ENCODE data around the gene METAP1D. TPM values are rescaled to one million over a fixed set of nuclear protein-coding genes. Genes with fewer than 3 reads are reported as not detected.

METAP1D gene
- total RNA-seq, 1 experiment from 2014 or later, result 10.4 TPM

DNA sequence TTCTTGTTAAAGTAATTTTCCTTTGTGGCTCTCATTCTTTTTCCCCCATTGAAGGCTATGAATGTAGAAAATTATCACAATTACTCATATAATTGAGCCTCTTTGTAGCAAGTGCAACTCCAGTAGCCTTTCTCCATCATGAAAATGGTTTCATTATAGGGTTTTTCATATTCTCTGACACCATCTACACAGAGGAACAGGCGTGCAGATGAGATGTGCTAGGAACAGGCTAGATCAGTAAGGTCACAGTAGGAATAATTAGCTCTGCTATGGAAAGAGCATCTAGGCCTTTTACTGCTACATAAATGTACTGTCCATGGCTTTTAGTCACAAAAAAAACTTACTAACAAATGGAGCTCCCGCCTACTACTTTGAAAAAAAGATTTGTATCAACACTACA lies 73.0 kb downstream of the METAP1D start:
- Histone ChIP-seq H3K36me3 (ENCODE audit: control insufficient read depth, insufficient read depth, low read length) (no peaks in the 10 kb centered on the region), H3K4me1 (no peaks in the 10 kb centered on the region; the same call in 1 of the 2 replicates), H3K27me3 (replicated peaks; ENCODE audit: control insufficient read depth, insufficient read depth, low read length) (no peaks in the 10 kb centered on the region), H3K9me3 (no peaks in the 10 kb centered on the region), H3K4me3 (ENCODE audit: low read depth, low read length) (no peak overlapping the region)
- no peaks in the 10 kb centered on the region for H3K36me3 Mint-ChIP-seq (ENCODE audit: insufficient read depth, unreplicated experiment)
- H3K4me1 Mint-ChIP-seq (ENCODE audit: low read depth, unreplicated experiment), result peaks cover 10% of the 10 kb centered on the region
- ChIA-PET POLR2A (no interaction called here), CTCF (interaction anchor here (1.2 kb wide), 1 partner anchor 13 kb away, joined by 4 read pairs; the partner anchor contains the start of gene DLX1)
- no peak for DNase-seq
- BruUV-seq (replicated peaks), result no TSS peak
- intact Hi-C loops (cut with micrococcal nuclease; ENCODE audit: unreplicated experiment), result no loop called here
- no peaks in the 10 kb centered on the region for H3K27me3 Mint-ChIP-seq (ENCODE audit: insufficient read depth, unreplicated experiment)
- no peak overlapping the region for H3K4me3 Mint-ChIP-seq (ENCODE audit: unreplicated experiment)
- TF ChIP-seq, protein P1, sequence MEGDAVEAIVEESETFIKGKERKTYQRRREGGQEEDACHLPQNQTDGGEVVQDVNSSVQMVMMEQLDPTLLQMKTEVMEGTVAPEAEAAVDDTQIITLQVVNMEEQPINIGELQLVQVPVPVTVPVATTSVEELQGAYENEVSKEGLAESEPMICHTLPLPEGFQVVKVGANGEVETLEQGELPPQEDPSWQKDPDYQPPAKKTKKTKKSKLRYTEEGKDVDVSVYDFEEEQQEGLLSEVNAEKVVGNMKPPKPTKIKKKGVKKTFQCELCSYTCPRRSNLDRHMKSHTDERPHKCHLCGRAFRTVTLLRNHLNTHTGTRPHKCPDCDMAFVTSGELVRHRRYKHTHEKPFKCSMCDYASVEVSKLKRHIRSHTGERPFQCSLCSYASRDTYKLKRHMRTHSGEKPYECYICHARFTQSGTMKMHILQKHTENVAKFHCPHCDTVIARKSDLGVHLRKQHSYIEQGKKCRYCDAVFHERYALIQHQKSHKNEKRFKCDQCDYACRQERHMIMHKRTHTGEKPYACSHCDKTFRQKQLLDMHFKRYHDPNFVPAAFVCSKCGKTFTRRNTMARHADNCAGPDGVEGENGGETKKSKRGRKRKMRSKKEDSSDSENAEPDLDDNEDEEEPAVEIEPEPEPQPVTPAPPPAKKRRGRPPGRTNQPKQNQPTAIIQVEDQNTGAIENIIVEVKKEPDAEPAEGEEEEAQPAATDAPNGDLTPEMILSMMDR (IDR thresholded peaks at IDR 0.05; ENCODE audit: insufficient read depth in 1 of 2, low read depth in 1 of 2, low read length in 1 of 2, severe bottlenecking in 1 of 2, unreplicated experiment in 1 of 2), result no peak
- no peak overlapping the region for H3K27ac Mint-ChIP-seq (ENCODE audit: unreplicated experiment)
- H3K9me3 Mint-ChIP-seq (ENCODE audit: unreplicated experiment), result no peaks in the 10 kb centered on the region

DNA sequence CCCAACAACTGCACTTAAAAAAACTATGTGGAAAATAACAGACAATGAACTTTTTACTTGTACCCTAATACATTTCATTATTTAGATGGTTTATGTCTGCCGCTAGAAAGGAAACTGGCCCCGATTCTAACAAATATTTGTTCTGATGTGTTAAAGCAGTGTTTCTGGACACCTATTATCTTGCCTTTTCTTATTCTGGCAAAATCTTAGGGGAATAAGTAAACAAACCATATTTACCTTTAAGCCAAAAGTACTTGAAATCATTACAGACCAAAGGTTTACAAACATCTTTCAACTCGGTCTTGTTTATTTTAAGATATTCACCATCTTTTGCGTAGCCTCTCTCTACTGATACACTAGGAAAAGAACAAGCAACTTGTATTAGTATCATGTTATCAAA lies 73.8 kb downstream of the METAP1D start:
- Mint-ChIP-seq H3K4me1 (ENCODE audit: low read depth, unreplicated experiment) (peaks cover 10% of the 10 kb centered on the region), H3K27ac (ENCODE audit: unreplicated experiment) (no peak overlapping the region), H3K36me3 (ENCODE audit: insufficient read depth, unreplicated experiment) (no peaks in the 10 kb centered on the region), H3K27me3 (ENCODE audit: insufficient read depth, unreplicated experiment) (no peaks in the 10 kb centered on the region), H3K4me3 (ENCODE audit: unreplicated experiment) (no peak overlapping the region), H3K9me3 (ENCODE audit: unreplicated experiment) (no peaks in the 10 kb centered on the region)
- no peaks in the 10 kb centered on the region; the same call in 1 of the 2 replicates for H3K4me1 ChIP-seq
- POLR2A ChIA-PET, result no interaction called here
- no peaks in the 10 kb centered on the region for H3K9me3 ChIP-seq
- intact Hi-C loops (cut with micrococcal nuclease; ENCODE audit: unreplicated experiment), result no loop called here
- no TSS peak for BruUV-seq (replicated peaks)
- DNase-seq, result no peak
- H3K27me3 ChIP-seq (replicated peaks; ENCODE audit: control insufficient read depth, insufficient read depth, low read length), result no peaks in the 10 kb centered on the region
- TF ChIP-seq, protein P1 (IDR thresholded peaks at IDR 0.05; ENCODE audit: insufficient read depth in 1 of 2, low read depth in 1 of 2, low read length in 1 of 2, severe bottlenecking in 1 of 2, unreplicated experiment in 1 of 2), result no peak
- H3K4me3 ChIP-seq (ENCODE audit: low read depth, low read length), result no peak overlapping the region
- no peaks in the 10 kb centered on the region for H3K36me3 ChIP-seq (ENCODE audit: control insufficient read depth, insufficient read depth, low read length)
- CTCF ChIA-PET, result interaction anchor here (1.2 kb wide), 1 partner anchor 12 kb away, joined by 4 read pairs; the partner anchor contains the start of gene DLX1

DNA sequence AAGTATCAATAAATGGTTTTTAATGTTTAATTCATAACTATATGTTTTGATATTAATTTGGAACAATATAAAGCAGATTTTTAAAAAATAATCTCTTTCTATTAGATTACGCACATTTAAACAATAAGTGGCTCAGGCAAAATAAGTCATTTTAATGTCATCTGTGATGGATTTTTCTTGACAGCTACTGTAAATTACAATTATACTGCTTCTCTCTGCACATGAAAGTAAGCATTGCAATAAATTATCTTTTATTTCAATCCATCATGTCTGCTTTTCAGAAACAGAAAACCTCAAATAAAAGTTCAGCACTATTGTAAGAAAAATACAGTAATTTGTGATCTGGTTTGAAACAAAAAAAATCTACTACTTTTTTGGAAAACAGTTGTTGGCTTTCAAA lies 74.5 kb downstream of the METAP1D start:
- Histone ChIP-seq H3K4me1 (no peaks in the 10 kb centered on the region; the same call in 1 of the 2 replicates), H3K9me3 (no peaks in the 10 kb centered on the region), H3K36me3 (ENCODE audit: control insufficient read depth, insufficient read depth, low read length) (no peaks in the 10 kb centered on the region), H3K27me3 (replicated peaks; ENCODE audit: control insufficient read depth, insufficient read depth, low read length) (no peaks in the 10 kb centered on the region), H3K4me3 (ENCODE audit: low read depth, low read length) (no peak overlapping the region)
- ChIA-PET CTCF (no interaction called here), POLR2A (no interaction called here)
- no peak for DNase-seq
- H3K27ac Mint-ChIP-seq (ENCODE audit: unreplicated experiment), result no peak overlapping the region
- H3K36me3 Mint-ChIP-seq (ENCODE audit: insufficient read depth, unreplicated experiment), result no peaks in the 10 kb centered on the region
- TF ChIP-seq, protein P1 (IDR thresholded peaks at IDR 0.05; ENCODE audit: insufficient read depth in 1 of 2, low read depth in 1 of 2, low read length in 1 of 2, severe bottlenecking in 1 of 2, unreplicated experiment in 1 of 2), result no peak
- H3K4me1 Mint-ChIP-seq (ENCODE audit: low read depth, unreplicated experiment), result peaks cover 10% of the 10 kb centered on the region
- no peaks in the 10 kb centered on the region for H3K27me3 Mint-ChIP-seq (ENCODE audit: insufficient read depth, unreplicated experiment)
- H3K4me3 Mint-ChIP-seq (ENCODE audit: unreplicated experiment), result no peak overlapping the region
- no peaks in the 10 kb centered on the region for H3K9me3 Mint-ChIP-seq (ENCODE audit: unreplicated experiment)
- intact Hi-C loops (cut with micrococcal nuclease; ENCODE audit: unreplicated experiment), result no loop called here
- no TSS peak for BruUV-seq (replicated peaks)
